ENCODE measurements around the gene METTL17.
"Not testable (repeated sequence)": the region's sequence is repeated elsewhere in the genome, so short reads cannot be mapped to it uniquely, and the experiment has no call there.

METTL17 gene

GRCh38 chr14:21038441-21039422 is 49.0 kb downstream of the METTL17 start:
- Mint-ChIP-seq H3K27ac (no peak overlapping the region), H3K36me3 (no peaks in the 10 kb centered on the region), H3K9me3 (no peaks in the 10 kb centered on the region), H3K4me3 (no peak overlapping the region), H3K27me3 (peaks cover 34 to 37% of the 10 kb centered on the region in 2 donors), H3K4me1 (no peaks in the 10 kb centered on the region)
- no peak for ATAC-seq (replicated peaks)
- DNase-seq = no peak

- H3K9me3 Mint-ChIP-seq = no peaks in the 10 kb centered on the region
- H3K4me1 Mint-ChIP-seq = no peaks in the 10 kb centered on the region
- H3K27me3 Mint-ChIP-seq = peaks cover 40 to 44% of the 10 kb centered on the region in 2 donors
- H3K36me3 Mint-ChIP-seq = no peaks in the 10 kb centered on the region
- no peak overlapping the region for H3K4me3 Mint-ChIP-seq
- H3K27ac Mint-ChIP-seq = no peak overlapping the region
- DNase-seq (peak; percentile 3), ATAC-seq (replicated peaks) (peak; percentile 72 to 76)
Observed at GRCh38 chr14:21039585-21040369, 50.0 kb downstream of the METTL17 start.

GRCh38 chr14:21040370-21040925 is 50.7 kb downstream of the METTL17 start:
- no peaks in the 10 kb centered on the region for H3K4me1 Mint-ChIP-seq
- H3K9me3 Mint-ChIP-seq = no peaks in the 10 kb centered on the region
- H3K27me3 Mint-ChIP-seq = peaks cover 43 to 45% of the 10 kb centered on the region in 2 donors
- ATAC-seq (replicated peaks) (no peak), DNase-seq (no peak)
- no peak overlapping the region for H3K4me3 Mint-ChIP-seq
- H3K27ac Mint-ChIP-seq = no peak overlapping the region
- no peaks in the 10 kb centered on the region for H3K36me3 Mint-ChIP-seq

GRCh38 chr14:21040941-21041340 is 51.2 kb downstream of the METTL17 start:
- H3K27me3 Mint-ChIP-seq = peaks cover 43 to 44% of the 10 kb centered on the region in 2 donors
- not testable (repeated sequence) for DNase-seq; H3K4me3 Mint-ChIP-seq; H3K36me3 Mint-ChIP-seq; H3K27ac Mint-ChIP-seq; ATAC-seq (replicated peaks); H3K4me1 Mint-ChIP-seq; H3K9me3 Mint-ChIP-seq

GRCh38 chr14:21041676-21042433 is 52.1 kb downstream of the METTL17 start, which contains the start of gene RNASE7:
TSS of gene RNASE7 (plus strand) at chr14:21042362. CDS start at chr14:21042993, 631 bp downstream.
- DNase-seq (no peak), ATAC-seq (replicated peaks) (no peak)
- Mint-ChIP-seq H3K9me3 (no peaks in the 10 kb centered on the region), H3K4me3 (no peak within 1 kb of the TSS), H3K4me1 (no peaks in the 10 kb centered on the region), H3K27ac (peak within 1 kb of the TSS; percentile 10), H3K27me3 (peaks cover 38 to 40% of the 10 kb centered on the region in 2 donors), H3K36me3 (no peaks in the 10 kb centered on the region)

GRCh38 chr14:21042918-21043317 is 53.1 kb downstream of the METTL17 start:
- Mint-ChIP-seq H3K27ac (no peak overlapping the region), H3K4me3 (no peak overlapping the region), H3K9me3 (no peaks in the 10 kb centered on the region), H3K4me1 (no peaks in the 10 kb centered on the region), H3K36me3 (no peaks in the 10 kb centered on the region), H3K27me3 (peaks cover 32 to 42% of the 10 kb centered on the region in 2 donors)
- DNase-seq = no peak
- ATAC-seq (replicated peaks) = no peak

GRCh38 chr14:21043387-21043973 is 53.7 kb downstream of the METTL17 start:
- H3K9me3 Mint-ChIP-seq = no peaks in the 10 kb centered on the region
- H3K27me3 Mint-ChIP-seq = peaks cover 27 to 42% of the 10 kb centered on the region in 2 donors
- no peak for ATAC-seq (replicated peaks)
- no peaks in the 10 kb centered on the region for H3K4me1 Mint-ChIP-seq
- no peak overlapping the region for H3K4me3 Mint-ChIP-seq
- H3K27ac Mint-ChIP-seq = no peak overlapping the region
- no peaks in the 10 kb centered on the region for H3K36me3 Mint-ChIP-seq
- DNase-seq = no peak

GRCh38 chr14:21043974-21044618 is 54.3 kb downstream of the METTL17 start:
- H3K27ac Mint-ChIP-seq = peak overlapping the region; percentile 21

More at GRCh38 chr14:21043974-21044618, 54.3 kb downstream of the METTL17 start:
- no peak for ATAC-seq (replicated peaks)
- H3K4me3 Mint-ChIP-seq = no peak overlapping the region
- peaks cover 31 to 42% of the 10 kb centered on the region in 2 donors for H3K27me3 Mint-ChIP-seq
- DNase-seq = no peak
- no peaks in the 10 kb centered on the region for H3K36me3 Mint-ChIP-seq
- H3K4me1 Mint-ChIP-seq = no peaks in the 10 kb centered on the region
- no peaks in the 10 kb centered on the region for H3K9me3 Mint-ChIP-seq
